GM18498 (cell line): ENCODE data around the gene SLC22A2.

Experiments used
- ATAC-seq: cut with Tn5 transposase; IDR thresholded peaks from one replicate; pipeline ENCODE4 v1.9.1; 2021; ENCODE audit warnings: mild to moderate bottlenecking, moderate library complexity; ENCODE audit not compliant: unreplicated experiment

The SLC22A2 gene

GRCh38 chr6:160218810-160219209, 39.8 kb downstream of the SLC22A2 start:
- no peak for ATAC-seq

GRCh38 chr6:160217863-160218262, 40.8 kb downstream of the SLC22A2 start:
- ATAC-seq: no peak

GRCh38 chr6:160217073-160217472, 41.5 kb downstream of the SLC22A2 start:
- ATAC-seq: no peak

GRCh38 chr6:160215232-160215631, 43.4 kb downstream of the SLC22A2 start:
- ATAC-seq: no peak

GRCh38 chr6:160207618-160208017, 51.0 kb downstream of the SLC22A2 start:
- no peak for ATAC-seq

GRCh38 chr6:160204710-160205109, 53.9 kb downstream of the SLC22A2 start:
- no peak for ATAC-seq

GRCh38 chr6:160203953-160204352, 54.7 kb downstream of the SLC22A2 start:
- ATAC-seq: no peak

GRCh38 chr6:160203522-160203921, 55.1 kb downstream of the SLC22A2 start:
- no peak for ATAC-seq

- no peak for ATAC-seq
Observed at GRCh38 chr6:160203076-160203475, 55.5 kb downstream of the SLC22A2 start.

GRCh38 chr6:160202411-160202810, 56.2 kb downstream of the SLC22A2 start:
- no peak for ATAC-seq

- no peak for ATAC-seq
Observed at GRCh38 chr6:160201061-160201460, 57.6 kb downstream of the SLC22A2 start.

GRCh38 chr6:160198606-160199211, 59.9 kb downstream of the SLC22A2 start:
- ATAC-seq: peak; percentile 92

- ATAC-seq: no peak
Observed at GRCh38 chr6:160197662-160198061, 61.0 kb downstream of the SLC22A2 start.

GRCh38 chr6:160194808-160195207, 63.8 kb downstream of the SLC22A2 start:
- no peak for ATAC-seq

- ATAC-seq: no peak
Observed at GRCh38 chr6:160192840-160193239, 65.8 kb downstream of the SLC22A2 start.

GRCh38 chr6:160190973-160191372, 67.6 kb downstream of the SLC22A2 start:
- no peak for ATAC-seq

GRCh38 chr6:160190081-160190480, 68.5 kb downstream of the SLC22A2 start:
- no peak for ATAC-seq

GRCh38 chr6:160188773-160189172, 69.8 kb downstream of the SLC22A2 start:
- ATAC-seq: no peak

GRCh38 chr6:160180706-160181105, 77.9 kb downstream of the SLC22A2 start:
- ATAC-seq: no peak

- ATAC-seq: no peak
Observed at GRCh38 chr6:160178271-160178670, 80.3 kb downstream of the SLC22A2 start.

GRCh38 chr6:160177220-160177619, 81.4 kb downstream of the SLC22A2 start:
- no peak for ATAC-seq

- no peak for ATAC-seq
Observed at GRCh38 chr6:160174681-160175080, 83.9 kb downstream of the SLC22A2 start.

GRCh38 chr6:160173806-160174527, 84.7 kb downstream of the SLC22A2 start:
- no peak for ATAC-seq
